HepG2 (cell line): ENCODE results near the gene DLL1. TPM values are rescaled to one million over a fixed set of nuclear protein-coding genes. Genes with fewer than 3 reads are reported as not detected.

ENCODE experiments used
- ATAC-seq: fragments of 200-7000 bp; cut with Tn5 transposase; 3 replicates; pipeline ENCODE4 v1.9.1; 2020; ENCODE audit warnings: mild to moderate bottlenecking, moderate library complexity
- BruUV-seq: library from RNA; stranded (reverse); fragments of 400-500 nt; replicated peaks from 2 replicates; lab custom pipeline; 2021; lab: Mats Ljungman, UMichigan
- CTCF ChIA-PET: fragments of 300-600 bp; formaldehyde crosslinking; extraction: SDS; loops from one replicate; lab custom pipeline; 2021; ENCODE audit warnings: low total read pairs, inconsistent platforms, low intra/inter-chr PET ratio; lab: Yijun Ruan, JAX
- POLR2A ChIA-PET: fragments of 350-600 bp; sonication (Branson Sonifier 250); formaldehyde crosslinking; loops from one replicate; lab custom pipeline; 2020; ENCODE audit warnings: antibody characterized with exemption, inconsistent platforms; lab: Yijun Ruan, JAX
- DNase-seq: peaks from one replicate; pipeline ENCODE4 v3.0.0-alpha.2; 2015; ENCODE audit warnings: low spot score
- FAIRE-seq: peaks from 3 replicates; lab custom pipeline; 2011; peaks lifted over from hg19 to GRCh38; lab: Jason Lieb, UNC
- H2AFZ ChIP-seq: one replicate; pipeline ENCODE4 v1.6.1; 2011; ENCODE audit warnings: low read length, inconsistent platforms
- H3K27ac ChIP-seq: fragments of 300-600 bp; 3 replicates; pipeline ENCODE4 v1.8.0; 2011; ENCODE audit warnings: mixed run types, mild to moderate bottlenecking, mixed read lengths, low read length, inconsistent platforms; ENCODE audit not compliant: insufficient read depth; ENCODE audit errors: extremely low read length
- H3K27me3 ChIP-seq, 2 experiments: fragments of 200-600 bp in 1 of 2; 2 replicates in 1 of 2; 3 replicates in 1 of 2; pipeline versions ENCODE4 v1.6.0 to v1.8.0; 2011; ENCODE audit warnings: low read length in 2 of 2, mild to moderate bottlenecking in 2 of 2, moderate library complexity in 2 of 2, inconsistent platforms in 1 of 2; ENCODE audit not compliant: insufficient read depth in 2 of 2, control insufficient read depth in 1 of 2
- H3K36me3 ChIP-seq, 2 experiments: fragments of 200-600 bp in 1 of 2; replicated peaks in 1 of 2; 2 replicates in 1 of 2; 3 replicates in 1 of 2; pipeline versions ENCODE4 v1.5.1 to v1.8.0; 2011; ENCODE audit warnings: low read length in 2 of 2, inconsistent platforms in 1 of 2; ENCODE audit not compliant: insufficient read depth in 2 of 2, control insufficient read depth in 1 of 2
- H3K4me1 ChIP-seq: 2 replicates; pipeline ENCODE4 v1.5.1; 2012; ENCODE audit warnings: low read length, inconsistent platforms; ENCODE audit not compliant: insufficient read depth
- H3K4me2 ChIP-seq: 2 replicates; pipeline ENCODE4 v1.6.0; 2011; ENCODE audit warnings: low read depth, low read length, inconsistent platforms
- H3K4me3 ChIP-seq, 3 experiments: fragments of 200-600 bp in 1 of 3; sonication (generic), shearing (Covaris generic) in 1 of 3; replicated peaks in 1 of 3; 2 replicates each; pipeline ENCODE4 v1.5.1; 2011 to 2016; ENCODE audit warnings: low read length in 3 of 3, inconsistent platforms in 2 of 3, low read depth in 2 of 3, mild to moderate bottlenecking in 2 of 3, control low read depth in 1 of 3, mixed read lengths in 1 of 3; ENCODE audit not compliant: insufficient read depth in 1 of 3
- H3K79me2 ChIP-seq: one replicate; pipeline ENCODE4 v1.6.1; 2011; ENCODE audit warnings: low read length, inconsistent platforms; ENCODE audit not compliant: insufficient read depth
- H3K9ac ChIP-seq: 2 replicates; pipeline ENCODE4 v1.6.0; 2011; ENCODE audit warnings: mild to moderate bottlenecking, low read depth, low read length, inconsistent platforms; ENCODE audit not compliant: insufficient read depth
- H3K9me3 ChIP-seq: 2 replicates; pipeline ENCODE4 v1.5.1; 2012; ENCODE audit warnings: mild to moderate bottlenecking, low read length
- H4K20me1 ChIP-seq: 2 replicates; pipeline ENCODE4 v1.6.0; 2011; ENCODE audit warnings: inconsistent platforms, mild to moderate bottlenecking, low read length, moderate library complexity; ENCODE audit not compliant: insufficient read depth
- ATAD3A ChIP-seq: sonication (generic); formaldehyde crosslinking; IDR thresholded peaks from 2 replicates; pipeline ENCODE4 v1.4.0; 2020; ENCODE audit warnings: missing genetic modification reagents
- NCOA5 ChIP-seq: sonication (generic); formaldehyde crosslinking; IDR thresholded peaks from 2 replicates; pipeline ENCODE4 v1.4.0; 2020; ENCODE audit warnings: missing genetic modification reagents
- SETDB1 ChIP-seq: sonication (generic); formaldehyde crosslinking; IDR thresholded peaks from 2 replicates; pipeline ENCODE4 v1.5.1; 2020; ENCODE audit warnings: missing genetic modification reagents, mild to moderate bottlenecking, borderline replicate concordance
- SP2 ChIP-seq: sonication (generic); formaldehyde crosslinking; IDR thresholded peaks from 2 replicates; pipeline ENCODE4 v1.5.1; 2020; ENCODE audit warnings: mild to moderate bottlenecking, missing genetic modification reagents
- ZFP36L1 ChIP-seq: sonication (generic); formaldehyde crosslinking; IDR thresholded peaks from 2 replicates; pipeline ENCODE4 v1.8.0; 2022; ENCODE audit warnings: mild to moderate bottlenecking, missing genetic modification reagents, moderate library complexity
- WGBS: methylation state at CpG from one replicate; pipeline ENCODE4 v1.1.6; 2017; ENCODE audit warnings: low lambda C conversion rate; 5-methylcytosine and 5-hydroxymethylcytosine counted together
- in situ Hi-C: cut with HindIII; loops from 2 replicates; pipeline ENCODE4 v1.10.0; 2017; ENCODE audit warnings: low pct_unique_long_range_greater_than_20kb; ENCODE audit not compliant: extremely low pct_ligation_motif_present
- intact Hi-C: fragments of 100-400 bp; cut with micrococcal nuclease; formaldehyde crosslinking; loops from one replicate; pipeline ENCODE4 v1.10.0; 2022; ENCODE audit not compliant: unreplicated experiment
- polyA plus RNA-seq, 8 experiments: library from polyadenylated mRNA; depleted of rRNA in 3 of 8; stranded (reverse) in 7 of 8; unstranded in 1 of 8; fragments of >200 nt; fragmentation: Illumina TruSeq in 4 of 8; extraction: Trizol in 4 of 8; gene quantifications; 2 replicates each; pipeline versions ENCODE4 v1.2.1 to v1.2.3, GENCODE V29; 2011 to 2016; ENCODE audit warnings: low read depth in 4 of 8, missing spikeins in 1 of 8, mixed read lengths in 1 of 8; ENCODE audit not compliant: insufficient read depth in 1 of 8
- total RNA-seq, 5 experiments: library from RNA; depleted of rRNA; stranded (reverse); fragments of >200 nt; fragmentation: Illumina TruSeq; extraction: Trizol; gene quantifications; 2 replicates each; pipeline ENCODE4 v1.2.3, GENCODE V29; 2016; ENCODE audit warnings: low read depth in 1 of 5
- TF ChIP-seq, protein P1 (sequence below): sonication (generic); formaldehyde crosslinking; IDR thresholded peaks from 2 replicates; pipeline ENCODE4 v1.4.0; 2020; ENCODE audit warnings: missing genetic modification reagents, borderline replicate concordance
- TF ChIP-seq, protein P2 (sequence below): IDR thresholded peaks from 2 replicates; pipeline ENCODE4 v1.6.1; 2016; ENCODE audit warnings: mild to moderate bottlenecking
- TF ChIP-seq, protein P3 (sequence below): IDR thresholded peaks from 2 replicates; pipeline ENCODE4 v1.6.1; 2018; ENCODE audit warnings: missing genetic modification reagents, mild to moderate bottlenecking, missing compliant biosample characterization

Gene DLL1
- total and polyA plus RNA-seq, 2 of the 13 experiments (the other 11 are each of a cell fraction or from before 2014, with no cell fraction given): not detected

DNA sequence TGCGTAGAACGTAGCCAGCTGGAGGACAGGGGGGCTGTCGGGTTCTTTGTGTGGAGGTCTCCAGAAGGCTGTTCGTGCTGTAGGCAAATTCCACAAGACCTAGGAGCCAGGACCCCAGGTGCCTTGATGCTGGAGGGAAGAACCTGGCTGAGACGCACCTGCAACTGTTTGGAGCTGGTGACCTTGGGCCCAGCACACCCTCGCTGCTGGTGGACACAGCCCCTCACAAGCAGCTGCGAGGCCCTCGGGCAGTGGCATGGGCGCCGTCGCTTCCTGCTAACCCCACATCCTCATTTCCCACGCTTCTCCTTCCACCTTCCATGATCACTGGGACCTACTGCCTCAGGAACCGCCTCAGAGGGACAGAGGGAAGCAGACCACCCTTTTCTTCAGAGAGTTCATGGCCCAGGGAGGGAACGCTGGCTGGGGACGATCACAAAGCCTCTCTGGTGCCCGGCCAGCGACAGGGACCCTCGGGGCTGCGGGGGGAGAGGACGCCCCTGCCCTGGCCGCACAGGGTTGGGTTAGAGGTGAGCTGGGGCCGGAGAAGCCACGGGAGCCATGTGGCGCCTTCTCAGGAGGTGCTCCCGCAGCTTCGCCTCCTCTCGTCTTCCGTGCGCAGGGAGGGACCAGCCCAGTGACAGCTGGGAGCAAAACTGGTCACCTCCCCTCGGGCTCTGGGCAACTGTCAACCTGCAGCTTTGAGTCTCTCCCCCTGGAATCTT lies 18.4 kb downstream of the DLL1 start:
- H3K9me3 ChIP-seq: no peaks in the 10 kb centered on the region
- intact Hi-C loops: no loop called here
- POLR2A ChIA-PET: no interaction called here
- no peak for TF ChIP-seq SETDB1 (CRISPR knock-in tag)
- TF ChIP-seq ZFP36L1 (CRISPR knock-in tag): no peak
- no peak for TF ChIP-seq SP2
- TF ChIP-seq NCOA5 (CRISPR knock-in tag): no peak
- TF ChIP-seq, protein P1, sequence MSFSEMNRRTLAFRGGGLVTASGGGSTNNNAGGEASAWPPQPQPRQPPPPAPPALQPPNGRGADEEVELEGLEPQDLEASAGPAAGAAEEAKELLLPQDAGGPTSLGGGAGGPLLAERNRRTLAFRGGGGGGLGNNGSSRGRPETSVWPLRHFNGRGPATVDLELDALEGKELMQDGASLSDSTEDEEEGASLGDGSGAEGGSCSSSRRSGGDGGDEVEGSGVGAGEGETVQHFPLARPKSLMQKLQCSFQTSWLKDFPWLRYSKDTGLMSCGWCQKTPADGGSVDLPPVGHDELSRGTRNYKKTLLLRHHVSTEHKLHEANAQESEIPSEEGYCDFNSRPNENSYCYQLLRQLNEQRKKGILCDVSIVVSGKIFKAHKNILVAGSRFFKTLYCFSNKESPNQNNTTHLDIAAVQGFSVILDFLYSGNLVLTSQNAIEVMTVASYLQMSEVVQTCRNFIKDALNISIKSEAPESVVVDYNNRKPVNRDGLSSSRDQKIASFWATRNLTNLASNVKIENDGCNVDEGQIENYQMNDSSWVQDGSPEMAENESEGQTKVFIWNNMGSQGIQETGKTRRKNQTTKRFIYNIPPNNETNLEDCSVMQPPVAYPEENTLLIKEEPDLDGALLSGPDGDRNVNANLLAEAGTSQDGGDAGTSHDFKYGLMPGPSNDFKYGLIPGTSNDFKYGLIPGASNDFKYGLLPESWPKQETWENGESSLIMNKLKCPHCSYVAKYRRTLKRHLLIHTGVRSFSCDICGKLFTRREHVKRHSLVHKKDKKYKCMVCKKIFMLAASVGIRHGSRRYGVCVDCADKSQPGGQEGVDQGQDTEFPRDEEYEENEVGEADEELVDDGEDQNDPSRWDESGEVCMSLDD (CRISPR knock-in tag): no peak
- TF ChIP-seq, protein P2, sequence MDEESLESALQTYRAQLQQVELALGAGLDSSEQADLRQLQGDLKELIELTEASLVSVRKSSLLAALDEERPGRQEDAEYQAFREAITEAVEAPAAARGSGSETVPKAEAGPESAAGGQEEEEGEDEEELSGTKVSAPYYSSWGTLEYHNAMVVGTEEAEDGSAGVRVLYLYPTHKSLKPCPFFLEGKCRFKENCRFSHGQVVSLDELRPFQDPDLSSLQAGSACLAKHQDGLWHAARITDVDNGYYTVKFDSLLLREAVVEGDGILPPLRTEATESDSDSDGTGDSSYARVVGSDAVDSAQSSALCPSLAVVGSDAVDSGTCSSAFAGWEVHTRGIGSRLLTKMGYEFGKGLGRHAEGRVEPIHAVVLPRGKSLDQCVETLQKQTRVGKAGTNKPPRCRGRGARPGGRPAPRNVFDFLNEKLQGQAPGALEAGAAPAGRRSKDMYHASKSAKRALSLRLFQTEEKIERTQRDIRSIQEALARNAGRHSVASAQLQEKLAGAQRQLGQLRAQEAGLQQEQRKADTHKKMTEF (CRISPR knock-in tag): no peak
- TF ChIP-seq ATAD3A (CRISPR knock-in tag): no peak
- TF ChIP-seq, protein P3, sequence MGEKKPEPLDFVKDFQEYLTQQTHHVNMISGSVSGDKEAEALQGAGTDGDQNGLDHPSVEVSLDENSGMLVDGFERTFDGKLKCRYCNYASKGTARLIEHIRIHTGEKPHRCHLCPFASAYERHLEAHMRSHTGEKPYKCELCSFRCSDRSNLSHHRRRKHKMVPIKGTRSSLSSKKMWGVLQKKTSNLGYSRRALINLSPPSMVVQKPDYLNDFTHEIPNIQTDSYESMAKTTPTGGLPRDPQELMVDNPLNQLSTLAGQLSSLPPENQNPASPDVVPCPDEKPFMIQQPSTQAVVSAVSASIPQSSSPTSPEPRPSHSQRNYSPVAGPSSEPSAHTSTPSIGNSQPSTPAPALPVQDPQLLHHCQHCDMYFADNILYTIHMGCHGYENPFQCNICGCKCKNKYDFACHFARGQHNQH: no peak
- H3K36me3 ChIP-seq: no peaks in the 10 kb centered on the region
- 13% methylated on average over 25 of the region's 30 CpGs for WGBS
- no peak overlapping the region for H3K27ac ChIP-seq
- H3K79me2 ChIP-seq: no peaks in the 10 kb centered on the region
- CTCF ChIA-PET: no interaction called here
- DNase-seq: no peak
- in situ Hi-C loops: no loop called here
- no peak for ATAC-seq
- H3K4me3 ChIP-seq: no peak overlapping the region
- peaks cover 41 to 92% of the 10 kb centered on the region in 2 experiments for H3K27me3 ChIP-seq
- no TSS peak for BruUV-seq
- H4K20me1 ChIP-seq: no peaks in the 10 kb centered on the region
- H3K9ac ChIP-seq: no peak overlapping the region
- no peak overlapping the region for H3K4me2 ChIP-seq
- H3K4me1 ChIP-seq: no peaks in the 10 kb centered on the region
- no peak overlapping the region for H2AFZ ChIP-seq
- FAIRE-seq: no peak
